HG02610 (cell line): Measurements from ENCODE around the gene TAX1BP3.
A peak's percentile ranks its signal among the peaks of the same experiment; 100 is the strongest.
"Not testable (repeated sequence)": the region's sequence is repeated elsewhere in the genome, so short reads cannot be mapped to it uniquely, and the experiment has no call there.

Experiments
- ATAC-seq: cut with Tn5 transposase; IDR thresholded peaks from one replicate; pipeline ENCODE4 v1.9.1; 2021; ENCODE audit warnings: mild to moderate bottlenecking, moderate library complexity; ENCODE audit not compliant: unreplicated experiment

Gene TAX1BP3, protein sequence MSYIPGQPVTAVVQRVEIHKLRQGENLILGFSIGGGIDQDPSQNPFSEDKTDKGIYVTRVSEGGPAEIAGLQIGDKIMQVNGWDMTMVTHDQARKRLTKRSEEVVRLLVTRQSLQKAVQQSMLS

DNA sequence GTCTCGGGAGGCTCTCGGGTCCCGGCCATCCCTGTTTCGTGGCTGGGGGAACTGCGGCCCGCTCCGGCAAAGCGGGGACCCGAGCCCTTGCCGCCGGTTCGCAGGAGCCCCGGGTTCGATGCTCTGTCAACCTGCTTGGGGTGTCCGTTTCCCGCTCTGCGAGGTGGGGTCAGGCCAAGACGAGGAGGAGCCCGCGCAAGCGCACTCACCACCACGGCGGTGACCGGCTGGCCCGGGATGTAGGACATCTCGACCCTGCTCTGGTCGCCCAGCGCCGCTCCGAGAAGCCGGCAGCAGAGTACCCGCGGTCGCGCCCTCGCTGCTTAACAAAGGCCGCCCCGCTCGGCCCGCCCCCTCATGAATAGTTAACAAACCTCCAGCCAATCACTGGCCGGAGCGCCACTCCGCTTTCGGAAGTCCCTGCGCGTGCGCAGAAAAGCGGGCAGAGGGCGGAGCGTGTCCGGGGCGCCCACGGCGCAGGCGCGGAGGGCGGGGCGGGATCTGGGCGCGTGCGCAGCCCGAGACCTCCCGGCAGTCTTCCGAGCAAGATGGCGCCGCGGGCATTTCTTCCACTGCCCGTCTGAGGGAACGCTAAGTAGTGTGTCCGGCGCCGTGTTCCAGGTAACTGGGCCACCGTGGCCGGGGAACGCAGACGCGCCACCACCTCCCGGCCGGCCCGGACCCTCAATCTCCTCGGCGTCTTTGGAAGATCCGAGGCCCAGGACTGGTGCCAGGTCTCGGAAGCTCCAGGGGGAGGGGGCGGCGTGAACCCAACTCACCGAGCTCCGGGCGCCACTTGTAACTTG lies at the start of gene TAX1BP3, which contains the start of gene EMC6:
TAX1BP3 (minus strand) TSS at position 300 of the 806 bp plus-strand sequence; CDS start at position 248, 52 bp downstream.
EMC6 (plus strand) TSS at position 534 of the 806 bp plus-strand sequence. CDS start 335 bp downstream, outside the sequence.
- peak; percentile 79 for ATAC-seq

DNA sequence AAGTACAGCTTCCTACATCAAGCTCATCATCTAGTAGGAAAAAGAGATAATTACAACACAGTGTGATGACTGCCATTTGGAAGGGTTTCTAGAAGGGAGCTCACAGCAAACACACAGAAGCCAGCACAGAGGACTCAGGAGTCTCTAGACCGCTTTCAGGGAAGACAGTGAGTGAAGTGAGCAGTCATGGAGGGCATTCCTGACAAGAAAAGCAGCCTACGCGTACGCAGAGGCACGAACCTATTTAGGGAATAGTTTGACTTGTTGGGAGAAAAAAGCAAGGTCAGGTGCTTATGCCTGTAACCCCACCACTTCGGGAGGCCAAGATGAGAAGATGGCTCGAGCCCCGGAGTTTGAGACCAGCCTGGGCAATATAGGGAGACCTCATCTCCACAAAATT lies 46.9 kb upstream of the TAX1BP3 start:
- no peak for ATAC-seq

DNA sequence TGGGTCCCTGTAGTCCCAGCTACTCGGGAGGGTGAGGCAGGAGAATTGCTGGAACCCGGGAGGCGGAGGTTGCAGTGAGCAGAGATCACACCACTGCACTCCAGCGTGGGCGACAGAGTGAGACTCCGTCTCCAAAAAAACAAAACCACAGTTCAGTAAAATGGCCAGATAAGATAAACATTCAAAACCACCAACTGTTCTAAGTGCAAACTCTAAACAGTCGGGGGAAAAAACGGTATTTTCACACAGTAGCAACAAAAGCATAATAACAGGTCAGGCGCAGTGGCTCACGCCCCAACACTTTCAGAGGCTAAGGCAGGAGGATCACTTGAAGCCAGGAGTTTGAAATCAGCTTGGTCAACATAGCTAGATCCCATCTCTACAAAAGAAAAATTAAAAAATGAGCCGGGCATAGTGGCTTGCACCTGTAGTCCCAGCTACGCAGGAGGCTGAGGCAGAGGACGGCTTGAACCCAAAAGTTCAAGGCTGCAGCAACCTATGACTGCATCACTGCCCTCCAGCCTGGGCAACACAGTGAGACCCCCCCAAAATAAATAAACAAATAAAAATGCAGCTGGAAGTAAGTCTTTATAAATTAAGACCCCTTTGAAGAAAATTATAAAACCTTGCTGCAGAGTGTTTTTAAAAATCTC lies 44.6 kb upstream of the TAX1BP3 start:
- ATAC-seq, result peak; percentile 33

DNA sequence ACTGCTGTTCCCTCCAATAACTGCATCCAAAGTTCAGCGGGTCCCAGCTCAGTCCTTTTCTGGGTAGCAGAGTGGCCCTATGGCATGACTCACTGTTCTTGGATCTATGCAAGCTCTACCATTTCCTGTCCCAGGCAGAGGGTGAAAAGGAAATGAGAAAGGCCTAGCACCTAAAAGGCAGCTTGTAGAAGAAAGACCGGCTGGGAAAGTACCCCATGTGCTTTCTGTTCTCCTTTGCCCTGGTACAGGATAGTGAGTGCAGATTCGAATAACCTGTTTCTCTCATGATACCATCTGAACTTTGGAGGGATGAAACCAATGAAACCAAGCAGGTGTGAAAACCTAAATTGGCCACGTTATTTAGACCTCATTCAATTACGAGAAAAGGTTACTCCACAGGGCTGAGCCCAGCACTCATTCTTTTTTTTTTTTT lies 42.6 kb upstream of the TAX1BP3 start:
- peak; percentile 90 for ATAC-seq

DNA sequence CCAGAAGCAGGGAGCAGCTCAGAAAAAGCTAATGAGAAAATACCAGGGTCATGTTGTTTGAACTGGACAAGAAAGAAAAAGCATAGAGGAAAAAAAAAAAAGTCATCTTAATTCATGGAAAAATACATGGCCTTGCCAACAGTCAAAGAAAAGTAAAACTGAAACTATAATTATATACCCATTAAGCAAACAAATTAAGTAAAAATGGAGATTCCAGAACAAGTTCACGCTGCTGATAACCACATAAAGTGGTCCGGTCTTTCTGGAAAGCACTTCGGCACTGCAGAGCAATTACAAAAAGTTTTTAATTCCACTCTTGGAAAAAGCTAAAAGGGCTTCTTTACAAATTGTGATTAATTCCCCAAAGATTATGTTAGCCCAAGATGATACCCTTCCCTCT lies 40.0 kb upstream of the TAX1BP3 start:
- ATAC-seq, result no peak

DNA sequence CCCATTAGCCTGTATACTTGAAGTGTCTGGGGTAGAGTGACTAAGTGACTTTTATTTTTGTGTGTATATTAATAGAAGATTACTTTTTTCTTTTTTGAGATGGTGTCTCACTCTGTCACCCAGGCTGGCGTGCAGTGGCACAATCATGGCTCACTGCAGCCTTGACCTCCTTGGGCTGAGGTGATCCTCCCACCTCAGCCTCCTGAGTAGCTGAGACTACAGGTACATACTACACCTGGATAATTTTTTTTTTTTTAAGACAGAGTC lies 37.3 kb upstream of the TAX1BP3 start:
- ATAC-seq, result not testable (repeated sequence)

DNA sequence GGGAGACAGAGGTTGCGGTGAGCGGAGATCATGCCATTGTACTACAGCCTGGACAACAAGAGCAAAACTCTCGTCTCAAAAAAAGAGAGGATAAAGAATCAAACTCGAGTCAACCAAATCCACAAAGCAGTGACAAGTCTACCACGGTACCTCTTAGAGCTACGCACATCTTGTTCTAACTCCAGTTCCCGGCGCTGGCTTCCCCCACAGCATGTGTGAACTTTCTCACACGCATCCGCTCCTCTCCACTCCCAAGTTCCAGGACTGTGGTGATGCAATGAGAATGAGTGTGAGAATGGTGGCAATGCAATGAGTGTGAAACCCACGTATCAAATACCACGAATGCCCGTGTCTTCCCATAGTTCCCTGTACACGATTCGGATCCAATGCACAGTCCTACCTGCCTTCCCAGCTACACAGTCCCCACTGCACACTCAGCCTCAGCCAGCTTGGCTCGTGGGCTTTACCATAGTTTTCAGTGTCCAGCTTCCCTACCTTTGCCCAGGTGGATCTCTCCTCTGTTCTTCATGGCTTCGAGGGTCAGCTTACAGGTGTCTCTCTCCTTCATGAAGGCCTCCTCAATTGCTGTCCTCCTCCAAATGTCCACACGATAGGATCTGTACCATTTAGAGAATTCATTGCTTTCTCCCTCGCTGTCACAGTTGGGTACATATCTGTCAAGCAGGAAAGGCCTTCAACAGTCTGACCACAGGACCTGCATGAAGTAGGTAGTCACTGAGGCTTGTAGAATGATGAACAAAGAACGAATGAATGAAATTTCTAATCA lies 36.7 kb upstream of the TAX1BP3 start:
- no peak for ATAC-seq

DNA sequence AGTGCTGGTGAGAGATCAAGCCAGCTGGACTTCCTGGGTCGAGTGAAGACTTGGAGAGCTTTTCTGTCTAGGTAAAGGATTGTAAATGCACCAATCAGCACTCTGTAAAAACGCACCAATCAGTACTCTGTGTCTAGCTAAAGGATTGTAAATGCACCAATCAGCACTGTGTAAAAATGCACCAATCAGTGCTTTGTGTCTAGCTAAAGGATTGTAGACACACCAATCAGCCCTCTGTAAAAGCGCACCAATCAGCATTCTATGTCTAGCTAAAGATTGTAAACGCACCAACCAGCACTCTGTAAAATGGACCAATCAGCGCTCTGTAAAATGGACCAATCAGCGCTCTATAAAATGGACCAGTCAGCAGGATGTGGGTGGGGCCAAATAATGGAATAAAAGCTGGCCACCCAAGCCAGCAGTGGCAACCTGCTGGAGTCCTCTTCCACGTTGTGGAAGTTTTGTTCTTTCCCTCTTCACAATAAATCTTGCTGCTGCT lies 33.7 kb upstream of the TAX1BP3 start:
- ATAC-seq, result not testable (repeated sequence)

DNA sequence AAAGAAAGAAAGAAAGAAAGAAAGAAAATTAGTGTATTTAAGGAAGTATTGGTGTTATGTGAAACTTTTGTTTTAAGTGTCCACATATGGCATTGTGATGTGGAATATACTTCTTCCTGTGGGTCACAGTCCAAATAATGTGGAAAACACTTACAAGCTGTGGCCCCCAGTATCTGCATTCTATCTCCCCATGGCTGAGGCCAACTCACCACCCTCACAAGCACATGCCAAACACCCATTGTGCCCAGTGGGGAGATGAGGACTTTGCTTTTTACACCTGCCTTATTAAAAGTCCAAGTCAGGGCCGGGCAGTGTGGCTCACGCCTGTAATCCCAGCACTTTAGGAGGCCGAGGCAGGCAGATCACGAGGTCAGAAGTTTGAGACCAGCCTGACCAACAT lies 31.6 kb upstream of the TAX1BP3 start:
- no peak for ATAC-seq

DNA sequence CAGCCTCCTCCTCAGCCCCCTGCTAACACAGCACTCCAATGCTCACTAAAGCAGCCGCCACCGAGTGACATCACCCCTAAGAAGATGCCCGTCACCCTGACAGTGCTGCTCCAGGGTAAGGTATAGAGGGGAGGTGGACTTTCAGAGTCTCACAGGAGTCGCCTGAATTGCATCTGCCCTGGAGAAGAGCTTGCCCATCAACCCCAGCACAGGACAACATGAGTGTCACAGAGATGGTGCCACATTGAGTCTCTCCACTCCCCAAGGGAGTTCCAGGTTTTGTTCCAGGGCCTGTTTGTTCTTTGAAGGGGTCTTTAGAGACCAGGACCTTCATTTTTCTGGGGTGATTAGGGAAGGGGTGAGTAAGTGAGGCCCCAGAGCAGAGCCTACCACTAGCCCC lies 29.8 kb upstream of the TAX1BP3 start:
- ATAC-seq, result no peak

DNA sequence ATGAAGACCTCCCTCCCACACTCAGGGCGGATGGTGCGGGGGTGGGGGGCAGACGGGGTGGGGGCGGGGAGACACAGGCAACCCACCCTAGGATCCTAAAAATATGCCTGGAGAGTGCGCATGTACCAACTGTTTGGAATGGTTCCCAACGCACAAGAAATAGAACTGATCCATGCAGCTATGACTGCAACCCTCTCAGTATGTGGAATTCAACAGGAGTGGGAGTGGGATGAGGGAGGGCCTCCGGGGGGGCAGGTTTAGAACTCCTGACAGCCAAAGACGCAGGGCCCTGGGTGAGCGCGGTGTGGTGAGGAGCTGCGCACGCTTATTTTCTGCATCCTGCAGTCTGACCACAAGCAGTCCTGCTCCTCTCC lies 28.7 kb upstream of the TAX1BP3 start:
- ATAC-seq, result no peak

DNA sequence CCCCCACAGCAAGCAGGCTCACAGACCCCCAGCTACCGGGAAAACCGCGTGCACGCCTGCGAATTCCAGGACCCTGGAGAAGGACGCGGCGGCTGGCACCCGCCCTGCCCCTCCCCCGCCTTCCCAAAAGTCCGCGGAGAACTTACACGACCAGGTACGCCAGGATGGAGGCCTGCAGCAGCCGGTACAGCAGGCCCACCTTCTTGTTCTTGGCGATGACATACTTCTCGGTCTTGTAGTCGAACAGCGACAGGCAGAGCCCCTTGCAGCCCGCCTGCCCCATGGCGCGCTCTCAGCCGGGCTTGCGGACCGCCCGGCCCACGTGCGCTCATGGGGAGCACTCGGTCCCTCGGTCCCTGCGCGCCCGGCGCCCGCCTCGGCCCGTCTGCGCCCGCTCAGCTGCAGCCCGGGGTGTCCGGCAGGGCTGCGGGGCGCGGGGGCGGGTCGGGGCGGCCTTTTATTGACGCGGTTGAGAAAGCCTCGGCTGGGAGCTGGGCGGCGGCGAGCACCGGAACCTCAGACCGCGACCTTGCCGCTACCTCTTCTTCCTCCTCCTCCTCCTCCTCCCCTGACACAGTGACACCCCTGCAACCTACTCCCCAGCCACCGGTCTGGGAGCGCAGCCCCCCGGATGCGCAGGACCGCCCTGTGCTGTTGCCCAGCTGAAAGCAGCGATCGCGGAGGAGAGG lies 27.5 kb upstream of the TAX1BP3 start, which contains the start of gene P2RX5:
P2RX5 (minus strand) TSS at position 433 of the 689 bp plus-strand sequence; CDS start at position 283, 150 bp downstream.
- no peak for ATAC-seq

DNA sequence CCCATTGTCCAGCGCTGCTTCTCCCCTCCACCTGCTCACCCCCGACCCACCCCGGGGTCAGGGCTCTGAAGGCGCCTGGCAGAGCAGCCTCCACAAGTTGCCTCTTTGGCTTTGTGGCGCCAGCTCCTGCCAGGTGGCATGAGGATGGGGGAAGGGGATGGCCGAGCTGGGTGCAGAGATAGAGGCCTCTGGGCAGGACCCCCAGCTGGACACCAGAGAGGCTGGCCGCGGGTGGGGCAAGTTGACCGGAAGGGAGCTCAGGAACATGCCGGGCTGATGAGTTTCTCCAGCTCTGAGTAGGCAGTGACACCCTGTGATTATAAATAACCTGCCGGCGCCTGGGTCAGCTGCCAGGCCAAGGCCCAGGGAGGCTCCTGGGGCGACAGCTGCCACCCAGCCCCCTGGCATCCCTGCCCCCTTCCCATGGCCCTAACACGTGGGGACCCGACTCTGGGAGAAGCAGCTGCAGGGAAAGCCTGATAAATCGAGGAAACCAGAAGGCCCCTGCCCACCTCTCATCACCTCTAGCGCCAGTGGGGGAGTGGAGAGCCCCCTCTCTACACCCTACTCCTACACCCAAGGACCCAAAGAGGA lies 26.8 kb upstream of the TAX1BP3 start:
- no peak for ATAC-seq

DNA sequence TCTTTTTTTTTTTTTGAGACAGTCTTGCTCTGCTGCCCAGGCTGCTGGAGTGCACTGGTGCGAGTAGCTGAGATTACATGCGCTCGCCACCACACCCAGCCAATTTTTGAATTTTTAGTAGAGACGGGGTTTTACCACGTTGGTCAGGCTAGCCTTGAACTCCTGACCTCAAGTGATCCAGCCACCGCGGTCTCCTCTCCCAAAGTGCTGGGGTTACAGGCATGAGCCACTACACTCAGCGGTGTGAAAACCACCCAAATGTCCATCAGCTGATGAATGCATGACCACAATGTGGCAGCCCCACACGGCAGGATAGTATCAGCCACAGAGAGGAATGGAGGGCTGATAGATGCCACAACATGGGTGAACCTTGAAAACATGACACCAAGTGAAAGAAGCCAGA lies 25.5 kb upstream of the TAX1BP3 start:
- peak; percentile 62 for ATAC-seq

DNA sequence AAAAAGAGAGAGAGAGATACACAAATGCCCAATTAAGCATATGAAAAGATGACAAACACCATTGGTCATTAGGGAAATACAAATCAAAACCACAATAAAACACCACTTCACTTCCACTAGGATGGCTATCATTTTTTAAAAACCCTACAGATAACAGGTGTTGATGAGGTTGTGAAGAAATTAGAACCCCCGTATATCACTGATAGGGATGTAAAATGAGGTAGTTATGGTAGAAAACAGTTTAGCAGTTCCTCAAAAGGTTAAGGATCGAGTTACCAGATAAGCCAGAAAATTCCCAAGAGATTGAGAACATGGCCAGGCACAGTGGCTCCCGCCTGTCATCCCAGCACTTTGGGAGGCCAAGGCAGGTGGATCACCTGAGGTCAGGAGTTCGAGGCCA lies 24.8 kb upstream of the TAX1BP3 start:
- ATAC-seq, result no peak

DNA sequence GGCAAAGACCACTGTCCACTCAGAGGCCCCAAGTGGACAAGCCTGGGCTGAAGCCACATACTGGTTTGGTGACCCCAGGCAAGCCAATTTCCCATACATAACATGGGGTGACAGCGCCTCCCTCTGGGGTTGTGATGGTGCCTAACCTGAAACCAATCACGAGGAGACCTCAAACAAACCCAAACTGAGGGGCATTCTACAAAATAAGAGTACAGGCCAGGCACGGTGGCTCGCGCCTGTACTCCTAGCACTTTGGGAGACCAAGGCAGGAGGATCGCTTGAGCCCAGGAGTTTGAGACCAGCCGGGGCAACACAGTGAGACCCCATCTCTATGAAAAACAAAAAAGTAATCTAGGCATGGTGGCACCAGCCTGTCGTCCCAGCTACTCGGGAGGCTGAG lies 24.0 kb upstream of the TAX1BP3 start:
- ATAC-seq, result no peak

DNA sequence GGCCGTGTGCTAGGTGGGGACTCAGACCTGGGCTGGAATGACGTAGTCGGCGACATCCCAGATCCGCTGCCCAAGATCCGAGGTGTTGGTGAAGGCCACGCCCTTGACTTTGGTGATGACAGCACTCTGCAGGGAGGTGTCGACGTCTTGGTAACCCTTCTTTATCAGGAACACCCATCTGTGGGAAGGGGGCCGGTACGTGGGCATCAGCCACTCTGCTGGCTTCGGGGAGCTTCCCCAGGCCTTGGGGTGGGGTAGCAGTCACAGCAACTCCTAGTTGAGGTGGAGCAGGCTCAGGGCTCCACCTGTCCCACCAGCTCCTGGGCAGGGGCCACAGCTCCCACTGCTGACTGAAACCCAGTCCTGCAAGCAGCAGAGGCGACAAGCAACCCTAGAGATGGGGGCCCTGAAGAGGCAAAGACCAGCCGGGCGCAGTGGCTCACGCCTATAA lies 23.3 kb upstream of the TAX1BP3 start:
- no peak for ATAC-seq

DNA sequence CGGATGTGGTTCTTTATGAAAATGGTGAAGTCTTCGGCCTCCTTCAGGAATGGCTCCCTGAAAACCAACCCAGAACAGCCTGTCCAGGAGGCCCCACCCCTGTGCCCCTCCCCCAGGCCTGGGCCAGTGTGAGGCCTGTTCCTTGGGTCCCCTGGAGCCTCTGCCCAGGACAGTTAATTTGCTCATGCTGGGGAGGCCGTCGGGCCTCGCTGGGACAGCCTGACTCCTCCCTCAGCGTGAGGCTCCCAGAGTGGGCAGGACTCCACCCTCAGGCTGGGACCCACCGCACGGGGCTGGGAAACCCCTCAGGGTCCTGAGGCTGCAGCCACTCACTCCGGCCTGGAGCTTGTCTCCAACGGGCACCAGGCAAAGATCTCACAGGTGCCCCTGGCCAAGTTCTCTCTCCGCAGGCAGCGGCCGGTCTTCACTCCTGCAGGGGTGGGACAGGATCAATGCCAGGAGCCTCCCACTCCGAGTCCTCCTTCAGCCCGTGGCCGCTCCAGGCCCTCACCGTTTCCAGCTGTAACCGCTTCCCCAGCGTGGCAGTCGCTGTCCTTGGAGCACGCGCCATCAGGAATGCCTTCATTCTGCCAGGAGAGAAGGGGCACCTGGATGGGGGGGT lies 21.8 kb upstream of the TAX1BP3 start:
- ATAC-seq, result no peak

DNA sequence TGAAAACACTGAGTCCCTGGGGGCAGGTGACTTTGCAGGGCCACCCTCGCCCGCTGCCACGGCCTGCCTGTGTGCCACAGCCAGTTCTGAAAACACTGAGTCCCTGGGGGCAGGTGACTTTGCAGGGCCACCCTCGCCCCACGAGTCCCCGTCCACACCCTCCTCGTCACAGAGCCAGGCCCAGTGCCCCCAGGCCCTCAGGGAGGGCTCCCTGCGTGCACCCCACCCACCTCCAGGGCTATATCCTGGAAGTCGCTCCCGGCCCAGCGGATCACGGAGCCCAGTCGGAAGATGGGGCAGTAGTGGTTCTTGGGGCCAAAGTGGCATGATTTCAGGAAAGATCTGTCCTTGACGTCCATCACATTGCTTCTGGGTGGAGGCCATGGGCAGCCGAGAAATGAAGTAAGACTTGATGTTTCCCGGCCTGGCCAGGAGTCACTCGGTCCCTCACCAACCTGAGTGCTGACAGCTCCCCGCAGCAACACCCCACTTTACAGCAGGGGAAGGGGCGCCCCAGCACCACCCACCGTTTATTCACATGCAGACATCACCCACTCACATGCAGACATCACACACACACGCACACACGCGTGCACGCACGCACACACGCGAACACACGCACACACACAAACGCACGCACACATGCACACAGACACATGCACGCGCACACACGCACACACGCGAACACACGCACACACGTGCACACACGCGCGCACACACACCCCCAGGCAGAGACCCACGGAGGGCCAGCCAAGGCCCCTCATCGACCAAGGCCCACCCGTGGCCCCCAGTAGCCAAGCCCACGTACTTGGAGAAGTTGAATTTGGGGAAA lies 21.1 kb upstream of the TAX1BP3 start:
- ATAC-seq, result no peak
